SKM-1 (cell line): Measurements from ENCODE around the gene GAB1.
"Not testable (repeated sequence)": the region's sequence is repeated elsewhere in the genome, so short reads cannot be mapped to it uniquely, and the experiment has no call there.

ENCODE experiments used
- DNase-seq: peaks from one replicate; lab custom pipeline; 2025; ENCODE audit not compliant: unreplicated experiment; lab: John Stamatoyannopoulos, UW

The GAB1 gene

GRCh38 chr4:143337600-143338287, 1.1 kb downstream of the GAB1 start:
- DNase-seq, result no peak

GRCh38 chr4:143338313-143338712, 1.6 kb downstream of the GAB1 start:
- DNase-seq, result no peak

- no peak for DNase-seq
Measured at GRCh38 chr4:143339497-143339896, 2.8 kb downstream of the GAB1 start.

GRCh38 chr4:143341186-143341755, 4.6 kb downstream of the GAB1 start:
- DNase-seq, result no peak

- no peak for DNase-seq
Measured at GRCh38 chr4:143343276-143343831, 6.7 kb downstream of the GAB1 start.

DNA sequence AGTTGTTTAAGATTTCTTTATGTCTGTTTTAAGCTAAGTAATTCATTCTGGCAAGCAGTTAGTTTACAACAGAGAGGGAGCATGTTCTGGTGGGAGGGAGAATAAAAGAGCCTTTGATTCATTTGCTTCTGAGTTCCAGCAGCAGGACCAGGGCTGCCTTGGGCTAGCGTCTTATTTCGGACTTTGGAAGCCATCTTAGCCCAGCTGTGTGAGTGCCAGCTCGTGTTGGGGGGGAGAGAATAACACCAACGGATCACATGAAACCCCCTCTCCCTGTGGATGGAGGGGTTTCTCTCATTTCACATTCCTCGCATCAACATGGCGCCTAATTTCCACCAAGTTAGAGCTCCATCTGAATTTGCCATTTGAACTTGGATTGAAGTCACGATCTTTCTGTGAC, 7.4 kb downstream of the GAB1 start:
- no peak for DNase-seq

DNA sequence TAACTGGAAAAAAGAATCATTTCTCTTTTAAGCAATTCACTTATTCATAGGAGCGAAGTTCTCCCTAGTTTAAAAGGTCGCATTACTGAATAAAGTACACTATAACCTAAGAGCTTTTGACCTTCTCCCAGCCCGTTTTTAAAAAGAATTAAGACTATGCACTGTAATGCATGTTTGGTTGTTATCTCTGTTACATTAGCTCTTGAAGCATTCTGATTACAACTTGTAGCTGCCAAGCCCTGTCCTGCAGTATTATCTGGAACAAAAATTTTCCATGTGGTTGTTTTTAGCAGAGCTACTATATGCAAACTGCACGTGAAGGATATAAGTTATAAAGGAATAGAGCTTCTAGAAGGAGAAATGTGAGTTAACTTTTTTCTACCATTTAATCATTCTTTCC, 8.1 kb downstream of the GAB1 start:
- DNase-seq, result no peak

GRCh38 chr4:143345356-143345755, 8.7 kb downstream of the GAB1 start:
- no peak for DNase-seq

DNA sequence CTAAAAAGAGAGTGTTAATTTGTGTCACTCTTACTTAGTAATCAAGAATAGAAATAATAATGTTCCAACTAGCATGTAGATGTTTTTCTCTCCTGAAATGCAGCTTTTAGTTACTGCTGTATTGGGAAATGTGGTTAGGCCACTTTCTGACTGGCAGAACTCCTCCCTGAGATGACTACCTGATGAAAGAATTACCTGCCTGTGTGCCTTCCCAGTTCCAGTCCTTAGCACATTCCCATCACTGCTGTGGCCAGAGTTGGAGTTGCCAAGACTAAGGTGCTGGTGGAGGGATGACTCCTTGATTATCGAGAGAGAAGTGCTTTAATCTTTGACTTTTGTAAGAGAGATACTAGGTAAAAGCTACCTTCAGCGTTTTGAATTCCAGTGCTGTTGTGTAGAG, 9.5 kb downstream of the GAB1 start:
- no peak for DNase-seq

DNA sequence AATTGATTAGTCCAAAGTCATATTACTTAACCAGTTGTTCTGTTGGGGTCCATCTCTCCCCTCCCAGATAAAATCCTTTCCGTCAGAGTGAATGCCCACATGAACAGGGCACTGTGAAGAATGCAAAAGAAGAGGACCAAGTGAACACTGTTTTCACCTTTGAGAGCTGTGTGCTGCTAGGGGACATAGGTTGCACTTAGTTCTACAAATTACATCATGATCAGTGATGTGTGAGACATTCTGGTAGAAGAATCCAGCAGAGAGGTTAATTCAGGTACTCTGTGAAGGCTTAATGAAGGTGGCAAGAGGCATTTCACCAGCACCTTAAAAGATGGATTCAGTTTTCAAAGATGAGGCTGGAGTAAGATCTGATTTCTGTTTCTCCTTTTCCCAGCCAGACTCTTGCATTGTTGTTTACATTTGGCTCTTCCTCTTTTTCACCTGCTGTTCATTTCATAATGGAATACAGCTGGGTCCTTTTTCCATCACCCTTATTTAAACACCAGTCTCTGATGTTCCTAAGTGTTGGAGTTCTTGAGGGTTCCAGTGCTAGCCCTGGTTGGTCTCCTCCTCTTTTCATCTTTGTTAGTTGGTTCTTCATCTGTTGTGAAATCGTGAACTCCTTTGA, 10.9 kb downstream of the GAB1 start:
- DNase-seq, result no peak

DNA sequence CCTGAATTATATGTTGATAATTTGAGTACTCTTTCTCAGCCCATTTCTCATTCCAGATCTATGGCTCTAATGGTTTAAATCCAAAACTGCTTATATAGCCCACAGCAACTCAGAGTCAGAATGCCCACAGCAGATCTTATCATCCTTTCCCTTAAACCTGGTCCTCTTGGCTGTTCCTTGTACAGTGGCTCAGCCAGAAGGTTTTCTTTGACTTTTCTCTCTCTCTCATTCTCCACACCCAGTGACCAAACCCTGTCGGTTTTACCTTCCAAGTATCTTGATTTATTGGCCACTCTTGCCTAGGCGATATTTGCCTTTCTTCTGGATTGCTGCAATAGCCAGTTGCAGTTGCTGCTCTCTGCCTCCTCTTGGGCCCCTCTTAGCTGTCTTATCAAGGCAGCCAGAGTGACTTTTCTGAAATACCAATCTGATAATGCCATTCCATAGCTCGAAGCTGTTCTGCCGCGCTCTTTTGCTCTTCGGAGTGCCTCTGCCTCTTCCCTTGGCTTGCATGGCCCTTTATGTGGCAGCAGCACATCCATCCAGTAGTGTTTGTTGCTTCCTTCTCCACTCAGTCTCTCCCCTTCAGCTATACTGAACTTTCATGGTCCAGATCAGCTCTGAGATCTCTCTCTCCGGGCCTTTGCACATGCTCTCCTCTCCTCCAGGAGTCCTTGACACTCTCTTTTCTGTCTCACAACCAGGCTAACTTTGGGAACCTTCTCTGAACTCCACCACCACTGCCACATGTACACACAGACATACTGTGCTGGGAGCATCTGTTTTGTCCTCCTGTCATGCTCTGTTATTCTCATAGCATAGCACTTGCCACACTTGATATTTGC, 11.8 kb downstream of the GAB1 start:
- no peak for DNase-seq

- DNase-seq, result not testable (repeated sequence)
Measured at GRCh38 chr4:143349858-143350527, 13.3 kb downstream of the GAB1 start.

DNA sequence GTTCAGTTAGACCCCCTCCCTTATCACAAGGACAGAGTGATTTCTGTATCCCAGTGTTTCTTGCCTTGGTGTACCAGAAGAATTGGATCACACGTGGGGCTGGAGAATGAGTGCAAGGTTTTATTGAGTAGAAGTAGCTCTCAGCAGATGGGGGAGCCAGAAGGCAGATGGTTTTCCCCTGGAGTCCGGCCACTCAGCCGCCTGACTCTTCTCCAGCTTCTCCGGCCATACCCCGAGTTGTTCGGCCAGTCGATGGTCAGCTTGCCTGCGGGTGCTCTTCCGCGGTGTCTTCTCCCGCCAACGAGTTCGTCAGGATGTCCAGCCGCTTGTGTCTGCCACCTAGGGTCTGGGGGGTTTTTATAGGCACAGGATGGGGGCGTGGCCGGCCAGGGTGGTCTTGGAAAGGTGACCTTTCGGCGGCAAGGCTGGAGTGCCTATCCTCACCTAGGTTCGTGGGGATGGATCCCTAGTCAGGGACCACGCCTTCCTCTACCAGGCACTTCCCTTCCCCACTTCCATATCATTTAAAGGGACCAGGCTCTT, 14.5 kb downstream of the GAB1 start:
- no peak for DNase-seq

- DNase-seq, result no peak
Measured at GRCh38 chr4:143351774-143352451, 15.2 kb downstream of the GAB1 start.

DNA sequence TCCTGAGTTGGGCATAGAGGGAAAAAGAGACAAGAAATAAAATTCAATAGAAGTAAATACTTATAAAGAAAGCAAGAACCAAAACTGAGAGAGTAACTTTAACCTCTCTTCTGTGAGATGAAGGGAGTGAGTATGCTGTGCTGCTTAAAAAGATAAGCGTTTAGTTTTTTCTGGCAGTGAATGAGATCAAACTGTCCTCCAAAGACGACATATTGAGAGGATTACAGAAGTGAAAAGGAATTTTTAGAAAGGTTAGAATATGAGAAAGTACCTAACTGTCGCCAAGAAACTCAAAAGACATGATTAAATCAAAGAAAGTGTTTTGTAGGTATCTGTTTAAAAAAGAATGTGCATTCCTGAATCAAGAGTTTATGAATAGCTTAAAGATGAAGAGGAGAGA, 16.0 kb downstream of the GAB1 start:
- DNase-seq, result no peak

- no peak for DNase-seq
Measured at GRCh38 chr4:143353797-143354196, 17.1 kb downstream of the GAB1 start.

DNA sequence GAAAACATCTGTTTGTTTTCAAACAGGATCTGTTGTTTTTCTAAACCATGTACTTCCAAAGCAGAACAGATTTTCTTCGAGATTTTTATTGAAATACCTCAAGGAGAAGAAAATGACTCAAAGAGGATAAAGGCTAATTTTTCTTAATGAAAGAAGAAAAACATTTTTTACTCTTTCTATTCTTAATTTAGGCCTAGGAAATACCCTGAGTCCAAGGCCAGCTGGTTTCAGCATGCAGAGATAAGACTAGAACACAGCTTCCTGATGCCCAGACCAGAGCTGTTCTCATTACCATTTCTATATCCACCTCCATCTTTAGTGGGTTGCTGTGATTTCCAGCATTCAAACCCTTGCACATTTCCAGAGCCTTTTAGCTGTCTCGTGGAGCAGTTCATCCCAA, 18.3 kb downstream of the GAB1 start:
- no peak for DNase-seq

DNA sequence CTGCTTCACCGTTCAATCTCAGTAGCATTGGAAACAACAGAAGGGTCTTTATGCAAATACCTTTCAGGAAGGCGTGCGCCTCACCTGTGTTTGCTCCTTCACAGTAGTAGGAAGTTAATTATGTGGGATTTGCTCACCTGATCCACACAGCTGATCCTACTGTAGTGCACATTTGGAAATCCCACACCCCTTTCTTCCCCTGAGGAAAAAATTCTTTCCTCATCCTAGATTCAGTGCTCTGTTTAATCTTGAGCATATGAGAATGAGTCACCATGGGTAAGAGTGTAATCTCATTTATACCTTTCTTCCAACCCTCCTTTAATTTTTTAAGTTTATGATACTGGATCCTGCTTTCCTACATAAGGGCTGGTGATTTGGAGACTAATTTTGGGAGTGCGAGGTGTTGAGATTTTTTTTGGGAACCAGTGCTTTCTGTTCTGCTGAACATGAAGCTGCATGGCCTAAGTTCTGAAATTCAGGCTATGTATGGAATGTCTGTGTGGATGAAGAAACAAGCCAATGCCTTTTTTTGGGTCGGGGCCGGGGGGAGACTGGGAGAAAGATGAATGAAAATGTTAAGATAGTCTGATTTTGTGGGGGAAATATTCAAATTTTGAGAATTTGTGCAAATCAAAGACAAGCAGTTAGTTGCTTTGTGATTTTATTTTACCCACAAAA, 19.0 kb downstream of the GAB1 start:
- DNase-seq, result no peak

- no peak for DNase-seq
Measured at GRCh38 chr4:143356493-143356892, 19.8 kb downstream of the GAB1 start.
